ENCODE data around the gene RASSF1. TPM values are rescaled to one million over a fixed set of nuclear protein-coding genes. Genes with fewer than 3 reads are reported as not detected.

RASSF1 gene
- total and polyA plus RNA-seq, 10 of the 15 experiments (the other 5 are each of a cell fraction or from before 2014, with no cell fraction given) = 4.4 to 59.6 (median 37.2) TPM

DNA sequence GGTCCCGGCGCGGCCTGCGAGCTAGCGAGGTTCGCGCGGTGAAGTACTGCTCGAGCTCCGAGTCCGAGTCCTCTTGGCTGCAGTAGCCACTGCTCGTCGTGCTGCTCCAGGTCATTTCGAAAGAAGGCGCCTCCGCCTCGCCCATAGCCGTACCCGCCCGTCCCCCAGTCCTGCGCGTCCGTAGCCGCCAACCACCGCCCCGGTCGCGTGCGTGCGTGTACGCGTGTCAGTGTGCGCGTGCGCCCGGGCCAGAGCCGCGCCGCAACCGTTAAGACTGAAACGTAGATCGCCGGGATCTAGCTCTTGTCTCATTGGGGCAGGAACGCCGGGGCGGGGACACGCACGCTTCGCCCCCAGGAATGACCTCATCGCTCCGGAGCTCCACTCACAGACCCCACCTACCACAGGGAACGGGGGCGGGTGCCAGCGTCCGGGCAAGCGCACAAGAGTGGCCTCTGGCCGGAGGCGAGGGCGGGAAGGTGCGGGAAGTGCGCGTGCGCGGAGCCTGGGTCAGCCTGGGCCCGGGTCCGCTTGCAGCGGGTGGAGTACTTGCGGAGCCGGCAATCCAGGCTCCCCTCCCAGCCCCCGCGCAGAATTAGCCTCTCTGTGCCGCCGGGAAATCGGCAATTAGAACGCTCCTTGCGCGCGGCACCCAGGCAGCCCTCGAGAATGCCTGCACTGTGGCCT, 3.3 kb downstream of the RASSF1 start (continued):
- TF ChIP-seq TAF1 (IDR thresholded peaks at IDR 0.05; ENCODE audit: borderline replicate concordance, low read depth, low read length) (peak; percentile 13; the same call in 1 of the 2 replicates), RB1 (IDR thresholded peaks at IDR 0.05; ENCODE audit: borderline replicate concordance) (peak; percentile 62; the same call in 1 of the 2 replicates), EP300 (IDR thresholded peaks at IDR 0.05; ENCODE audit: borderline replicate concordance in 1 of 2, control insufficient read depth in 1 of 2, low read depth in 2 of 2, low read length in 2 of 2) (0 out of 4 replicates have a peak, but pooled peaks of 1 of the 2 experiments have one; percentile 33), PKNOX1 (IDR thresholded peaks at IDR 0.05) (no peak), SMC3 (IDR thresholded peaks at IDR 0.05; ENCODE audit: borderline replicate concordance, low read length) (no peak), SIN3A (IDR thresholded peaks at IDR 0.05; ENCODE audit: low read depth, low read length) (peak; percentile 95), MYB (IDR thresholded peaks at IDR 0.05; ENCODE audit: borderline replicate concordance, low read depth, low read length) (peak; percentile 78; the same call in 1 of the 2 replicates), ZNF207 (IDR thresholded peaks at IDR 0.05; ENCODE audit: borderline replicate concordance) (peak; percentile 62; the same call in 1 of the 2 replicates), TCF3 (IDR thresholded peaks at IDR 0.05; ENCODE audit: borderline replicate concordance, insufficient read depth, low read depth, low read length) (peak; percentile 46; the same call in 1 of the 2 replicates), POLR2AphosphoS5 (IDR thresholded peaks at IDR 0.05; ENCODE audit: low read length) (peak; percentile 80), CBFB (IDR thresholded peaks at IDR 0.05; ENCODE audit: low read depth) (no peak), CHD1 (IDR thresholded peaks at IDR 0.05; ENCODE audit: low read depth, low read length) (no peak), SUZ12 (IDR thresholded peaks at IDR 0.05; ENCODE audit: unreplicated experiment) (no peak), SP1 (IDR thresholded peaks at IDR 0.05; ENCODE audit: low read depth, low read length) (peak; percentile 60), DPF2 (IDR thresholded peaks at IDR 0.05) (peak; percentile 56; the same call in 1 of the 2 replicates)
- TF ChIP-seq, protein P1, sequence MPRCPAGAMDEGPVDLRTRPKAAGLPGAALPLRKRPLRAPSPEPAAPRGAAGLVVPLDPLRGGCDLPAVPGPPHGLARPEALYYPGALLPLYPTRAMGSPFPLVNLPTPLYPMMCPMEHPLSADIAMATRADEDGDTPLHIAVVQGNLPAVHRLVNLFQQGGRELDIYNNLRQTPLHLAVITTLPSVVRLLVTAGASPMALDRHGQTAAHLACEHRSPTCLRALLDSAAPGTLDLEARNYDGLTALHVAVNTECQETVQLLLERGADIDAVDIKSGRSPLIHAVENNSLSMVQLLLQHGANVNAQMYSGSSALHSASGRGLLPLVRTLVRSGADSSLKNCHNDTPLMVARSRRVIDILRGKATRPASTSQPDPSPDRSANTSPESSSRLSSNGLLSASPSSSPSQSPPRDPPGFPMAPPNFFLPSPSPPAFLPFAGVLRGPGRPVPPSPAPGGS (IDR thresholded peaks at IDR 0.05; ENCODE audit: borderline replicate concordance, insufficient read depth, low read depth, low read length, poor library complexity, severe bottlenecking) = no peak

All from GM12878 (cell line).